Right cardiac atrium (tissue), 5 donors: ENCODE data around the gene EIF2AK3. TPM values are rescaled to one million over a fixed set of nuclear protein-coding genes. Genes with fewer than 3 reads are reported as not detected.
A peak's percentile ranks its signal among the peaks of the same experiment; 100 is the strongest.
"Not testable (repeated sequence)": the region's sequence is repeated elsewhere in the genome, so short reads cannot be mapped to it uniquely, and the experiment has no call there.

Experiments used
- ATAC-seq, 2 donors: fragments of 200-7000 bp; cut with Tn5 transposase; one replicate each; pipeline versions ENCODE4 v1.8.0 to v1.9.1; 2020; ENCODE audit warnings: moderate library complexity in 2 of 2, mild to moderate bottlenecking in 1 of 2
- DNase-seq, 3 donors: peaks; one replicate each; pipeline ENCODE4 v3.0.0-alpha.2; 2020
- H3K27ac ChIP-seq: one replicate; pipeline ENCODE4 v1.5.1; 2013; ENCODE audit warnings: mild to moderate bottlenecking, low read length, control low read depth, moderate library complexity
- H3K27me3 ChIP-seq: one replicate; pipeline ENCODE4 v1.6.1; 2013; ENCODE audit not compliant: control insufficient read depth, insufficient read depth
- H3K4me1 ChIP-seq: one replicate; pipeline ENCODE4 v1.6.1; 2013; ENCODE audit warnings: low read length; ENCODE audit not compliant: control insufficient read depth, insufficient read depth
- H3K4me3 ChIP-seq: one replicate; pipeline ENCODE4 v1.5.1; 2013; ENCODE audit warnings: low read length, control low read depth
- H3K9me3 ChIP-seq: one replicate; pipeline ENCODE4 v1.6.1; 2013; ENCODE audit warnings: low read length; ENCODE audit not compliant: control insufficient read depth
- WGBS: extraction: QIAGEN DNeasy Blood & Tissue Kit; methylation state at CpG from one replicate; pipeline ENCODE4 v1.1.7; 2013; 5-methylcytosine and 5-hydroxymethylcytosine counted together
- intact Hi-C, 4 donors: fragments of 100-400 bp; cut with DNase I; formaldehyde crosslinking; loops; one replicate each; pipeline versions ENCODE4 v1.11.0 to v1.14.0; 2022 to 2023
- polyA plus RNA-seq: library from polyadenylated mRNA; stranded (reverse); fragments of 200-250 nt; gene quantifications from one replicate; pipeline ENCODE4 v1.2.3, GENCODE V29; 2013
- total RNA-seq, 4 donors: library from RNA; stranded (reverse); fragmentation: NEBNext Ultra II Directional; extraction: Animal tissue kit (Norgen Biotek cat#: 25700); gene quantifications; one replicate each; pipeline ENCODE4 v1.2.1, GENCODE V29; 2021
- donor health status: healthy with polysubstance abuse.
- donor health status: DM: no; HTN: yes; CAD: no.
- donor health status: DM: no; HTN: no; CAD: no.
- donor health status: DM: no; HTN: yes; CAD: no; lungs with severe emphysema.
- donor health status: DM: yes; HTN: yes; CAD: no.

The EIF2AK3 gene
- total and polyA plus RNA-seq, 5 donors, result 3.9 to 13.6 (median 8.7) TPM

DNA sequence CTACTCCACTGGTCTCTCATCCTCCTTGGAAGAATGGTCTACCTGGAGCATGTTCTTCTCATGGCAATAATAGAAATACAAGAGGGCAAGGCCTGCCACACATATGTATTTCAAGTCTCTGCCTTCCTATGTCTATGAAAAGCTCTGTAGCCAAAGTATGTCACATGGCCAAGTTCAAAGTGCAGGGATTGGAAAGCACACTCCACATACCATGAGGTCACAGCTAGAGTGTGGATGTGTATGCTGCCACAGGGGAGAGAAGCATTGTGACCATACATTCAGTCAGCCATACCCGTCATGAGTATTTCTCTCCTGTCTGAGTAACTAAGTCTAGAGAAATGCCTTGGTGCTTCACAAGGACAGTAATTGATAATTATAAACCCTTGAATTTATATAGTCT is 8.8 kb upstream of the EIF2AK3 start:
- DNase-seq, result no peak
- Histone ChIP-seq H3K4me1 (no peaks in the 10 kb centered on the region), H3K4me3 (no peak overlapping the region), H3K27me3 (no peaks in the 10 kb centered on the region), H3K9me3 (no peaks in the 10 kb centered on the region), H3K27ac (no peak overlapping the region)
- no peak for ATAC-seq
- 94% methylated on average over 1 of the region's 1 CpG for WGBS
- intact Hi-C loops, result no loop called here

DNA sequence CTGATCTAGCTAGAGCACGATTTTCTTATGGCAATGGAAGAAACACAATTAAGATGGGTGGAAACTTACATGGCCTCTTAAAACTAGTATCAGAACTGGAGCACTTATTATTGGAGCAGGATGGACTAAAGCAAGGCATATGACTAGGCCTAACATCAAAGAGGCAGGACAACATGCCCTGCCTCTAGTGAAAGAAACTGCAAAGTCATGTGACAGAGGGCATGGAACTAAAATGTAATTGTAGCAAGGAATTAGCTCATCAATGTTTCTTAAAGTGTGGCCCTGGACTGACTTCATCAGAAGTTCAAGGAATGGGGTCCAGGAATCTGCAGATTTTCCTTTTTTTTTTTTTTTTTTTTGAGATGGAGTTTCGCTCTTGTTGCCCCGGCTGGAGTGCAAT is 5.3 kb upstream of the EIF2AK3 start:
- H3K27me3 ChIP-seq, result no peaks in the 10 kb centered on the region
- ATAC-seq (no peak), DNase-seq (no peak)
- H3K4me1 ChIP-seq, result no peaks in the 10 kb centered on the region
- no peak overlapping the region for H3K4me3 ChIP-seq
- H3K27ac ChIP-seq, result no peak overlapping the region
- 93% methylated on average over 3 of the region's 3 CpGs for WGBS
- H3K9me3 ChIP-seq, result no peaks in the 10 kb centered on the region
- intact Hi-C loops, result no loop called here

- intact Hi-C loops, result no loop called here
- Histone ChIP-seq H3K27ac (peak overlapping the region; percentile 97), H3K4me1 (peaks cover 7% of the 10 kb centered on the region), H3K27me3 (no peaks in the 10 kb centered on the region), H3K4me3 (peak overlapping the region; percentile 40), H3K9me3 (no peaks in the 10 kb centered on the region)
- DNase-seq (peak in 2 of 3 donors; percentile 18 to 62), ATAC-seq (no peak)
- 86% methylated on average over 8 of the region's 8 CpGs for WGBS
These were observed 1.3 kb upstream of the EIF2AK3 start for GRCh38 chr2:88628571-88628939.

DNA sequence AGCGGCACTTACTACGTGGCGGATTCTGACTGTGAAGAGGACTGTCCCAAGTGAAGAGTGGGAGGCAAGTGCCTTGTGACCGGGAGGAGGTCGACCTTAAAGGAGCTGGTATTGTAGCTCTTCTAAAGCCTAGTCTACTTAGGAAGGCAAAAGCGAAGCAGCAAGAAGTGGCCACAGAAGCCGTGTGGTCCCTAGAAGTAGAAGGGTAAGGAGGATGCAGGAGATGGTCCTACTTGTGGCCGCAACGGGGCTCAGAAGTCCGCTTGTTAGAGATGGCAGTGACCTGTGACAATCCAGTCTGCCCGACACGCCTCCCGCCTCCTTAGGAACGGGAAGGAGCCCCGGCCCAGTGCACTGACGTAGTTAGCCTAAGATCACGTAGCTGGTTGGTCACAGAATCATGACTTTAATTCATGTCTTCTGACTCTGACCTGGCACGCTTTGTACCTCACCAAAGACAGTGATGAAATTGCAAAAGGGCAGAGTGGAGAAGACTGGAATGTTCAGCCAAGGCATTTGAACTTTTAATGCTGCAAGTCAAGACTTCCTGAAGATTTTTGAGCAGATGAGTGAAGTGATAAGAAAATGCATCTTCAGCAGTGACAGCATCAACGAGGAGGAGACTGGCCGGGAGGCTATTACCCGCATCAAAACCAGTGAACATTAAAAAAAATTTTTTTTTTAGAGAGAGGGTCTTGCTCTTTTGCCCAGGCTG is 749 bp upstream of the EIF2AK3 start:
- H3K27ac ChIP-seq, result peak overlapping the region; percentile 97
- DNase-seq, result peak; percentile 96 to 97 (median 96)
- WGBS, result 3% methylated on average over 21 of the region's 21 CpGs
- H3K4me3 ChIP-seq, result peak overlapping the region; percentile 40
- no peaks in the 10 kb centered on the region for H3K9me3 ChIP-seq
- H3K4me1 ChIP-seq, result peaks cover 7% of the 10 kb centered on the region
- peak; percentile 86 to 91 for ATAC-seq
- no peaks in the 10 kb centered on the region for H3K27me3 ChIP-seq
- intact Hi-C loops, result no loop called here

DNA sequence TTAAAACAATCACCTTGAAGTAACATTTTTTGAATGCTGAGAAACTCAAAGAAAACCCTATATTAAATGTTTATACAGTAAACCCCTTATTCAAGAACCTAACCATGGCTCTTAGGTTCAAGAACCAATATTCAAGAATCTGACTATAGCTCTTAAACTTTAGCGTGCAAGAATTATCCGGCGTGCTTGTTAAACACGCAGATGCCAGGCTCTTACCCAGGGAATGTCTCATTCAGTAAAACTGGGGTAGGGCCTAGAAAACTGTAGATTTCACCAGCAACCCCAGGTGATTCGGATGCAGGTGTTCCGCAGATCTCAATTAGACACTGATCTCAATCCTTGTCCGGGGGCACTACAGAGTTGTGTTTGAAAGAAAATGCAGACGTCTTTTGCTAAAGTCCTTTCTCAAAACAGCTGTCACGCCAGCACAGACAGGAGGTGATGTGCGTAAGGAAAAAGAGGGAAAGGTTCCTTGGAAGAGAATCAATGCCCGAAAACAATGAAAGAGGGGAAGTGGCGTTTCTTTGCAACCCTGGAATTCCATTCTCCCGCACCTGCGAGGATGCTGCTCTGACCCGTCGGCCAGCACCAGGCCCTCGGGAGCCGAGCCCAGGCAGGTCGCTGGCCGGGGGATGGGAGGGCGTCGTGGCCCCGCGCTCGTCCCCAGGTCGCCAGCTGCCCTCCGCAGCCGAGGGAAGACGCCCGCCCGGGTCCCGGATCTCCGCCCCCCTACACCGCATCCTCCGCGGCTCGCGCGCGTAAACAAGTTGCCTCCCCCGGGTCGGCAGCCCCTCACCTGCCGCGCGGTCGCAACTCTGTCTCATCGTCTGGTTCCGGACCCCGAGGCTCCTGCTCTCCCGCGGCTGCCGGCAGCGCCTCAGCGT is 851 bp downstream of the EIF2AK3 start:
- peak; percentile 44 to 74 (median 70) for DNase-seq
- WGBS, result under 1% methylated on average over 54 of the region's 54 CpGs
- Histone ChIP-seq H3K9me3 (no peaks in the 10 kb centered on the region), H3K4me1 (peaks cover 7% of the 10 kb centered on the region), H3K4me3 (peak overlapping the region; percentile 68), H3K27ac (peak overlapping the region; percentile 73), H3K27me3 (no peaks in the 10 kb centered on the region)
- ATAC-seq, result no peak
- intact Hi-C loops, result no loop called here

GRCh38 chr2:88624477-88624876 is 2.8 kb downstream of the EIF2AK3 start:
- no peak overlapping the region for H3K4me3 ChIP-seq
- H3K27ac ChIP-seq, result no peak overlapping the region
- intact Hi-C loops, result no loop called here
- 68% methylated on average over 4 of the region's 4 CpGs for WGBS
- H3K4me1 ChIP-seq, result peaks cover 7% of the 10 kb centered on the region
- H3K9me3 ChIP-seq, result no peaks in the 10 kb centered on the region
- ATAC-seq (no peak), DNase-seq (no peak)
- H3K27me3 ChIP-seq, result no peaks in the 10 kb centered on the region

DNA sequence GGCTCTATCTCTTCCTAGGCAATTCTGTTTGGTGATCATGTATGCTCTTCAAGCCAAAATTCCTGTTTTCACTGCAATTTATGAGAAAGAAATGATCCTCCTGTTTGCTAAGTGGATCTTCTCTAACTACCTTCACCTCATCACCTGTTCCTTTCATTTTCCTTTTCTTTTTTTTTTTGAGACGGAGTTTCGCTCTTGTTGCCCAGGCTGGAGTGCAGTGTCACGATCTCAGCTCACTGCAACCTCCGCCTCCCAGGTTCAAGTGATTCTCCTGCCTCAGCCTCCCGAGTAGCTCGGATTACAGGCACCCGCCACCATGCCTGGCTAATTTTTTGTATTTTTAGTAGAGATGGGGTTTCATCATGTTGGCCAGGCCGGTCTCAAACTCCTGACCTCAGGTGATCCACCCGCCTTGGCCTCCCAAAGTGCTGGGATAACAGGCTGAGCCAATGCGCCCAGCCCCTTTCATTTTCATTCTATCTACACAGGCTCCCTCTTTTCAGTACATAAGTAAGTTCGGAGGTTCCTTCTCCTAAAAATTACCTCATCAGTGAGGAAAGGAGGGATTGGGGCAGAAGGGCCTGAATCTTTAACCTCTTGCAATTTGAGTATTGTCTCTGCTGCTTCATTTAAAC is 3.3 kb downstream of the EIF2AK3 start:
- H3K9me3 ChIP-seq, DNase-seq, ATAC-seq, H3K4me3 ChIP-seq, intact Hi-C loops, H3K27ac ChIP-seq, H3K4me1 ChIP-seq, H3K27me3 ChIP-seq: not testable (repeated sequence)
- WGBS, result 95% methylated on average over 11 of the region's 11 CpGs

DNA sequence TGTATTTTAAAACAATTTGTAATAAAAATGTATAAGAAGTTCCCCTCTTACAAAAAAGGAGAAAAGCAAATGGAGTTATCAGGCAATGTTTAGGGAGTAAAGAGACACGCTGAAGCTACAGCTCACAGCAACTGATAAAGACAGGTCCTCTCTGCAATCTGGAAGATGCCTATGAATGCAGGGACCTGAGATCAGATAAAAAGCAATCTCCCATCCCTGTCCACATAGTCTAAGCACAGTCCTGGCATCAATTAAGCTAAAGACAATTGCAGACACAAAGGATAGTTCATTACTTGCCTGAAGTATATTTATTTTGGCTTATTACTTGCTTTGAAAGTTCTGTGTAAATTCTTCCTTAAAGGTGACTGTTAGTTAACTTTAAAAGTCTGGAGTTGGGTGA is 5.0 kb downstream of the EIF2AK3 start:
- Histone ChIP-seq H3K4me1 (peaks cover 7% of the 10 kb centered on the region), H3K4me3 (no peak overlapping the region), H3K27me3 (no peaks in the 10 kb centered on the region), H3K27ac (no peak overlapping the region), H3K9me3 (no peaks in the 10 kb centered on the region)
- ATAC-seq, result no peak
- WGBS, result 67% methylated on average over 1 of the region's 1 CpG
- intact Hi-C loops, result no loop called here
- DNase-seq, result no peak

- peaks cover 7% of the 10 kb centered on the region for H3K4me1 ChIP-seq
- no peak for DNase-seq
- H3K9me3 ChIP-seq, result no peaks in the 10 kb centered on the region
- no peak overlapping the region for H3K27ac ChIP-seq
- H3K4me3 ChIP-seq, result no peak overlapping the region
- 91% methylated on average over 3 of the region's 3 CpGs for WGBS
- intact Hi-C loops, result no loop called here
- no peak for ATAC-seq
- H3K27me3 ChIP-seq, result no peaks in the 10 kb centered on the region
These were observed 5.8 kb downstream of the EIF2AK3 start for GRCh38 chr2:88621432-88621831.

DNA sequence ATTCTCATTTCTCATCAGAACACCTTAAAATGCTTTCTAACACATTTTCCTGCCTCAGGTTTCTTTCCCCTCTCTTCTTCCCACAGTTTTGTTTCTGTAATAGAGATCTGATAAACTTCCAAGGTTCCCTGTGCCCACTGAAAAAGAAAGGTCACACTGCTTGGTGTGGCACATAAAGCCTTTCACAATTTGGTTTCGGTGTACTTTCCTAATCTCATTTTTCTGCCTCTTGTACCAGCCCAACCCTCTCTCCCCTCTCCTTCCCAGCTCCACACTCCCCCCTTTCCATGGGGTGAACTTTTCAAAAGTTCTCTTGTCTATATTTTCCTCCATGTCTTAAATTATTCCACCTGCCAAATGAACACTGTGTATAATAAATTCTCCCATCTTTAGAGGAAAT is 7.2 kb downstream of the EIF2AK3 start:
- H3K9me3 ChIP-seq, result no peaks in the 10 kb centered on the region
- no peak overlapping the region for H3K27ac ChIP-seq
- peaks cover 4% of the 10 kb centered on the region for H3K4me1 ChIP-seq
- intact Hi-C loops, result no loop called here
- no peaks in the 10 kb centered on the region for H3K27me3 ChIP-seq
- 70% methylated on average over 1 of the region's 1 CpG for WGBS
- H3K4me3 ChIP-seq, result no peak overlapping the region
- ATAC-seq, result no peak
- no peak for DNase-seq

- H3K27me3 ChIP-seq, result no peaks in the 10 kb centered on the region
- H3K4me1 ChIP-seq, result peaks cover 7% of the 10 kb centered on the region
- no peaks in the 10 kb centered on the region for H3K9me3 ChIP-seq
- no peak overlapping the region for H3K27ac ChIP-seq
- no peak overlapping the region for H3K4me3 ChIP-seq
- ATAC-seq, result no peak
- intact Hi-C loops, result no loop called here
- WGBS, result 87% methylated on average over 3 of the region's 3 CpGs
- DNase-seq, result no peak
These were observed 11.4 kb downstream of the EIF2AK3 start for GRCh38 chr2:88615822-88616221.
